Loucy (cell line): ENCODE results near the gene C2CD4D.
A peak's percentile ranks its signal among the peaks of the same experiment; 100 is the strongest.

Source experiments
- H2AFZ ChIP-seq: fragments of 200-600 bp; sonication (generic); 2 replicates; pipeline ENCODE4 v1.6.0; 2016; ENCODE audit warnings: antibody characterized with exemption, mild to moderate bottlenecking, low read length, moderate library complexity
- H3F3A ChIP-seq: fragments of 200-600 bp; 2 replicates; pipeline ENCODE4 v1.6.0; 2016; ENCODE audit warnings: antibody characterized with exemption, low read depth, mild to moderate bottlenecking
- H3K27me3 ChIP-seq: fragments of 200-600 bp; sonication (generic); 2 replicates; pipeline ENCODE4 v1.6.1; 2014; ENCODE audit warnings: low read length, mild to moderate bottlenecking; ENCODE audit not compliant: insufficient read depth, poor library complexity, severe bottlenecking
- H3K36me3 ChIP-seq: fragments of 200-600 bp; sonication (generic); 2 replicates; pipeline ENCODE4 v1.6.1; 2016; ENCODE audit warnings: low read length; ENCODE audit not compliant: insufficient read depth
- H3K4me1 ChIP-seq: fragments of 200-600 bp; sonication (generic); 2 replicates; pipeline ENCODE4 v1.5.1; 2014; ENCODE audit warnings: low read length, mild to moderate bottlenecking; ENCODE audit not compliant: insufficient read depth, poor library complexity, severe bottlenecking
- H3K4me2 ChIP-seq: fragments of 200-600 bp; sonication (generic); 2 replicates; pipeline ENCODE4 v1.6.0; 2014; ENCODE audit warnings: antibody characterized with exemption, low read length, low read depth, mild to moderate bottlenecking; ENCODE audit not compliant: poor library complexity, severe bottlenecking
- H3K4me3 ChIP-seq: fragments of 200-600 bp; sonication (generic); 2 replicates; pipeline ENCODE4 v1.5.1; 2014; ENCODE audit warnings: low read length, mild to moderate bottlenecking, mixed read lengths; ENCODE audit not compliant: poor library complexity, severe bottlenecking
- H3K79me2 ChIP-seq: fragments of 200-600 bp; sonication (generic); 2 replicates; pipeline ENCODE4 v1.6.1; 2014; ENCODE audit warnings: low read length; ENCODE audit not compliant: insufficient read depth
- H3K9ac ChIP-seq: fragments of 200-600 bp; sonication (generic); 2 replicates; pipeline ENCODE4 v1.6.0; 2014; ENCODE audit warnings: mild to moderate bottlenecking, low read depth, low read length, moderate library complexity; ENCODE audit not compliant: poor library complexity, severe bottlenecking
- H3K9me2 ChIP-seq: fragments of 200-600 bp; sonication (generic); replicated peaks from 2 replicates; pipeline ENCODE4 v1.6.1; 2016; ENCODE audit warnings: low read depth, low read length, mixed read lengths
- H3K9me3 ChIP-seq: fragments of 200-600 bp; sonication (generic); 2 replicates; pipeline ENCODE4 v1.6.1; 2014; ENCODE audit warnings: mild to moderate bottlenecking, antibody characterized with exemption, low read length, low read depth; ENCODE audit not compliant: insufficient read depth
- H4K20me1 ChIP-seq: fragments of 200-600 bp; sonication (generic); 2 replicates; pipeline ENCODE4 v1.6.0; 2014; ENCODE audit warnings: antibody characterized with exemption, low read length, mild to moderate bottlenecking; ENCODE audit not compliant: insufficient read depth, poor library complexity, severe bottlenecking
- EZH2phosphoT487 ChIP-seq: fragments of 200-600 bp; IDR thresholded peaks from 2 replicates; pipeline ENCODE4 v1.6.1; 2018; ENCODE audit warnings: antibody characterized with exemption, mild to moderate bottlenecking, moderate library complexity, borderline replicate concordance
- TF ChIP-seq, protein P1 (sequence below): fragments of 200-600 bp; sonication (generic); conservative IDR thresholded peaks from 2 replicates; pipeline ENCODE4 v1.5.1; 2014; ENCODE audit warnings: mild to moderate bottlenecking, antibody characterized with exemption, low read length

C2CD4D gene

DNA sequence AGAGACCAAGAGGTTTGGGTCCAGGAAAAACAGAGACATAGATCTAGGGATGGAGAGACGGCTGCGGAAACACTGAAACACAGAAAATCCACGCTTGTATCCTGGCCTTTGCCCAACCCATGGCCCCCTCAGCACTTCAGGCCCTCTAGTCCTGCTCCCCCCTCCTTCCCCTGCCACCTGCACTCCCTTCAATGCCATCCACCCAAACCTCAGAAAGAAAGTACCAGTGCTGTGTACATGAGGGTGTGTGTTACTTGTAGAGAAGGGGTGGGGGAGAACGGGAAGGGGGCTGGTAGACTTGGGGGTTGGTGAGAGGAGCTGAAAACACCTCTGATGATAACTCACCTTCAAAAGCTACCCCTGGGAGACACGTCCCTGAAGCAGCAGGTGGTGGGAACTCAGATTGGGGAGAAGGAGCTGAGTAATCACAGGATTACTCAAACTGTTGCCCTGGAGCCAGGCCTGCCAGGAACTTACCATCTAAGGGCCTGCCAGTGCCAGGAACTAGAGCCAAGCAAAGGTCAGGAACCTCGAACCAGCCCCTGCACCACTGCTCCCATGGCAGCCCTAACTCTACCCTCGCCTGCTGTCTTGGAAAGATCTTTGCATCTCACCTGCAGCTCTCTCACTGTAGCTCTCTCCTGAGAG is 19.5 kb downstream of the C2CD4D start:
- Histone ChIP-seq H2AFZ (no peak overlapping the region), H3K27me3 (no peaks in the 10 kb centered on the region), H3K9me2 (no peaks in the 10 kb centered on the region), H3K79me2 (no peaks in the 10 kb centered on the region), H4K20me1 (no peaks in the 10 kb centered on the region), H3K36me3 (no peaks in the 10 kb centered on the region), H3K9me3 (no peaks in the 10 kb centered on the region), H3K4me1 (peaks cover 55% of the 10 kb centered on the region), H3K9ac (no peak overlapping the region), H3K4me2 (peak overlapping the region; percentile 61), H3F3A (no peaks in the 10 kb centered on the region), H3K4me3 (no peak overlapping the region)
- TF ChIP-seq, protein P1, sequence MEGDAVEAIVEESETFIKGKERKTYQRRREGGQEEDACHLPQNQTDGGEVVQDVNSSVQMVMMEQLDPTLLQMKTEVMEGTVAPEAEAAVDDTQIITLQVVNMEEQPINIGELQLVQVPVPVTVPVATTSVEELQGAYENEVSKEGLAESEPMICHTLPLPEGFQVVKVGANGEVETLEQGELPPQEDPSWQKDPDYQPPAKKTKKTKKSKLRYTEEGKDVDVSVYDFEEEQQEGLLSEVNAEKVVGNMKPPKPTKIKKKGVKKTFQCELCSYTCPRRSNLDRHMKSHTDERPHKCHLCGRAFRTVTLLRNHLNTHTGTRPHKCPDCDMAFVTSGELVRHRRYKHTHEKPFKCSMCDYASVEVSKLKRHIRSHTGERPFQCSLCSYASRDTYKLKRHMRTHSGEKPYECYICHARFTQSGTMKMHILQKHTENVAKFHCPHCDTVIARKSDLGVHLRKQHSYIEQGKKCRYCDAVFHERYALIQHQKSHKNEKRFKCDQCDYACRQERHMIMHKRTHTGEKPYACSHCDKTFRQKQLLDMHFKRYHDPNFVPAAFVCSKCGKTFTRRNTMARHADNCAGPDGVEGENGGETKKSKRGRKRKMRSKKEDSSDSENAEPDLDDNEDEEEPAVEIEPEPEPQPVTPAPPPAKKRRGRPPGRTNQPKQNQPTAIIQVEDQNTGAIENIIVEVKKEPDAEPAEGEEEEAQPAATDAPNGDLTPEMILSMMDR, result no peak
- TF ChIP-seq EZH2phosphoT487, result no peak

DNA sequence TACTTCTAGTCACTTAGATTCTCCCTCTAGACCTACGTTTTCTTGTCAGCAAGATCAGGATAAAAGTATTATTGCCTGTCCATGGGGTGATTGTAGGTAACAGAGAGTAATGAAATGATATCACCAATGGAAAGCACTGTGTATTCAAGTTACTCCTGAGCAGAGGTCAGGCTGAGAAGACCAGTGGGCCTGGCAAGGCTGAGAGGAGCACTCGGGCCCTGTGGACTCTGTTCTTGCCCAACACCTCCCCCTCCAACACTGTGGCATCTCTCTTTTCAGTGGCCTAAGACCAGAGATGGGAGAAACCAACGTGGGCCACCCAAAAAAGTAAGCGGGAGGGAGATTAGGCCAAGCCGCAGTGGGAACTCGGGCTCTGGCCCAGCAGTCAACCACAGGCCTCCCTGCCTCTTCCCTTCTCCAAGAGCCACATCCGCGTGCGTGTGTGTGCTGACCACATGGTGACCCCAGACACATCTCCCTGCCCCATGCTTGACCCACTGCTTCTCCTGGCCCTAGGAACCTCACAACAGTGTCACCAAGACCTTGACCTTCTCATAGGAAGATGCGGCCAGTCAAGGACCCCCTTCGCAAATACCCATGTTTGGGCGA is 20.3 kb downstream of the C2CD4D start:
- Histone ChIP-seq H3K9me2 (no peaks in the 10 kb centered on the region), H3K36me3 (no peaks in the 10 kb centered on the region), H4K20me1 (no peaks in the 10 kb centered on the region), H2AFZ (no peak overlapping the region), H3K79me2 (no peaks in the 10 kb centered on the region), H3K4me1 (peaks cover 52% of the 10 kb centered on the region), H3K9ac (no peak overlapping the region), H3K9me3 (no peaks in the 10 kb centered on the region), H3F3A (no peaks in the 10 kb centered on the region), H3K4me2 (no peak overlapping the region), H3K4me3 (no peak overlapping the region), H3K27me3 (no peaks in the 10 kb centered on the region)
- TF ChIP-seq, protein P1, result no peak
- TF ChIP-seq EZH2phosphoT487, result no peak

DNA sequence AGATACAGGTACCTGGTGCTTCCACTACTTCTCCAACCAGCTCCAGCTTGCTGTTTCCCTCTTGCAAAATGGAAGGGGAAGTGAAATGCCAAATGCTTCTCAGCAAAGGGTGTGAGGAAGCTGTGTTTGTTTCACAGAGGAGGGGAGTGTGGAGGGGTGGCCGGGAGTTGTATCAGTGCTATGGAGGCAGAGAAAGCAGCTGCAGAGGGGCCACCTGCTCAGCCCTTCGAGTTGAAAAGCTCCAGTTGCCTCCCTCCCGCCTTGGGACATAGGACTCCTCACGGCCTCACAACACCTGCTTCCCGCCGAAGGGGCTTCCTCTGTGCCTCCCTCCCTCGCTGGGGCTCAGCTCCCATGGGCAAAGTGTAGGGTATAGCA is 22.3 kb downstream of the C2CD4D start:
- H3K27me3 ChIP-seq, result no peaks in the 10 kb centered on the region
- no peak overlapping the region for H3K4me2 ChIP-seq

More for the DNA sequence above, 22.3 kb downstream of the C2CD4D start:
- Histone ChIP-seq H3F3A (no peaks in the 10 kb centered on the region), H4K20me1 (no peaks in the 10 kb centered on the region), H3K9me2 (no peaks in the 10 kb centered on the region), H3K9ac (no peak overlapping the region), H3K4me3 (no peak overlapping the region), H3K36me3 (no peaks in the 10 kb centered on the region), H3K4me1 (peaks cover 50% of the 10 kb centered on the region), H2AFZ (no peak overlapping the region), H3K9me3 (no peaks in the 10 kb centered on the region), H3K79me2 (no peaks in the 10 kb centered on the region)
- TF ChIP-seq, protein P1, result no peak
- no peak for TF ChIP-seq EZH2phosphoT487
